Upper lobe of right lung (tissue), 1 donor: ENCODE results near the gene COPS7A. TPM values are rescaled to one million over a fixed set of nuclear protein-coding genes. Genes with fewer than 3 reads are reported as not detected.
A peak's percentile ranks its signal among the peaks of the same experiment; 100 is the strongest.

Experiments used
- ATAC-seq: fragments of 200-7000 bp; cut with Tn5 transposase; one replicate; pipeline ENCODE4 v1.9.1; 2020; ENCODE audit warnings: mild to moderate bottlenecking, moderate library complexity
- DNase-seq: peaks from one replicate; pipeline ENCODE4 v3.0.0-alpha.2; 2020
- H3K27ac ChIP-seq: fragments of 200-600 bp; one replicate; pipeline ENCODE4 v1.8.0; 2022
- H3K27me3 ChIP-seq: fragments of 200-600 bp; one replicate; pipeline ENCODE4 v1.8.0; 2022; ENCODE audit warnings: mild to moderate bottlenecking
- H3K36me3 ChIP-seq: fragments of 200-600 bp; one replicate; pipeline ENCODE4 v1.8.0; 2022
- H3K4me1 ChIP-seq: fragments of 200-600 bp; one replicate; pipeline ENCODE4 v1.8.0; 2022
- H3K4me3 ChIP-seq: fragments of 200-600 bp; one replicate; pipeline ENCODE4 v1.8.0; 2022; ENCODE audit warnings: mild to moderate bottlenecking
- H3K9me3 ChIP-seq: fragments of 200-600 bp; one replicate; pipeline ENCODE4 v1.8.0; 2022
- intact Hi-C: fragments of 100-400 bp; cut with DNase I; formaldehyde crosslinking; loops from one replicate; pipeline ENCODE4 v1.11.0; 2022
- total RNA-seq: library from RNA; stranded (reverse); fragmentation: NEBNext Ultra II Directional; extraction: Animal tissue kit (Norgen Biotek cat#: 25700); gene quantifications from one replicate; pipeline ENCODE4 v1.2.1, GENCODE V29; 2021
- TF ChIP-seq, protein P1 (sequence below): fragments of 200-600 bp; IDR thresholded peaks from one replicate; pipeline ENCODE4 v1.8.0; 2022; ENCODE audit warnings: antibody characterized with exemption
- donor health status: DM: no; HTN: yes; CAD: no; lungs with severe emphysema.

Gene COPS7A
- total RNA-seq, 1 donor from 2014 or later, result 57.9 TPM

DNA sequence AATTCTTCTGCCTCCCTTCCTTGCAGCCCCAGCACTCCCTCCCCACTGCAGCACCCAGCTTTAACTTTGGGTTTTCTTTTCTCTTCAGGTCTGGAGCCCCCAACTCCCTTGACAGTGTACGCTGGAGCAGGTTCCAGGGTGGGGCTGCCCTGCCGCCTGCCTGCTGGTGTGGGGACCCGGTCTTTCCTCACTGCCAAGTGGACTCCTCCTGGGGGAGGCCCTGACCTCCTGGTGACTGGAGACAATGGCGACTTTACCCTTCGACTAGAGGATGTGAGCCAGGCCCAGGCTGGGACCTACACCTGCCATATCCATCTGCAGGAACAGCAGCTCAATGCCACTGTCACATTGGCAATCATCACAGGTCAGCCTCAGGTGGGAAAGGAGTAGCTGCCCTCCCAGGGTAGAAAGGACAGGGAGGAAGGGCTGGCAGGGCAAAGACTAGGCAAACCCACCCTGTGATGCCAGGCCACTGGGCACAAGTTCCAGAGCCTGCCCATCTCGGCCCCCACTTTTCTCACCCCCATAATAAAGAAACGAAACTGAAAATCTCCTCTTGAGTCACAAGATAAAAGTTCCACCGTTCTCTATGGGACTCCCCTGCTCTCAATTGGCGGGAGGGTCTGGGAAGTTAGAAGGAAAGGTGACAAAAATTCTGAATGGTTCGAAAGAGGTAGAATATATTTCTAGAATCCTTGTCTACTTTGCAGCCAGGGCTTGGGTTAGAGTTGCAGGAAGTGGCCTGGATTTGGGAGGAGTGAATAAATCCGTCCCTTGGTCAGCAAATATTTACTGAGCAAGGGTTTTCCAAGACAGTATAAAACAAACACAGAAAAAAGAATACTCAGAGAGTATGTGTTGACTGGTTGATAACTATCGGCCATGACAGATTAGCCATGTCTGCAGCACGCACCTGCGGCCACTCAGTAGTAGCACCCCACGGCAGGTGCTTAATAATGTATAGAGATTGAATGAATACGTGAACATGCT lies 51.6 kb downstream of the COPS7A start:
- no peak overlapping the region for H3K4me3 ChIP-seq
- TF ChIP-seq, protein P1, sequence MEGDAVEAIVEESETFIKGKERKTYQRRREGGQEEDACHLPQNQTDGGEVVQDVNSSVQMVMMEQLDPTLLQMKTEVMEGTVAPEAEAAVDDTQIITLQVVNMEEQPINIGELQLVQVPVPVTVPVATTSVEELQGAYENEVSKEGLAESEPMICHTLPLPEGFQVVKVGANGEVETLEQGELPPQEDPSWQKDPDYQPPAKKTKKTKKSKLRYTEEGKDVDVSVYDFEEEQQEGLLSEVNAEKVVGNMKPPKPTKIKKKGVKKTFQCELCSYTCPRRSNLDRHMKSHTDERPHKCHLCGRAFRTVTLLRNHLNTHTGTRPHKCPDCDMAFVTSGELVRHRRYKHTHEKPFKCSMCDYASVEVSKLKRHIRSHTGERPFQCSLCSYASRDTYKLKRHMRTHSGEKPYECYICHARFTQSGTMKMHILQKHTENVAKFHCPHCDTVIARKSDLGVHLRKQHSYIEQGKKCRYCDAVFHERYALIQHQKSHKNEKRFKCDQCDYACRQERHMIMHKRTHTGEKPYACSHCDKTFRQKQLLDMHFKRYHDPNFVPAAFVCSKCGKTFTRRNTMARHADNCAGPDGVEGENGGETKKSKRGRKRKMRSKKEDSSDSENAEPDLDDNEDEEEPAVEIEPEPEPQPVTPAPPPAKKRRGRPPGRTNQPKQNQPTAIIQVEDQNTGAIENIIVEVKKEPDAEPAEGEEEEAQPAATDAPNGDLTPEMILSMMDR, result no peak
- DNase-seq (no peak), ATAC-seq (no peak)
- peaks cover 8% of the 10 kb centered on the region for H3K36me3 ChIP-seq
- H3K27ac ChIP-seq, result no peak overlapping the region
- peaks cover 27% of the 10 kb centered on the region for H3K4me1 ChIP-seq
- no peaks in the 10 kb centered on the region for H3K9me3 ChIP-seq
- intact Hi-C loops, result no loop called here
- H3K27me3 ChIP-seq, result no peaks in the 10 kb centered on the region

DNA sequence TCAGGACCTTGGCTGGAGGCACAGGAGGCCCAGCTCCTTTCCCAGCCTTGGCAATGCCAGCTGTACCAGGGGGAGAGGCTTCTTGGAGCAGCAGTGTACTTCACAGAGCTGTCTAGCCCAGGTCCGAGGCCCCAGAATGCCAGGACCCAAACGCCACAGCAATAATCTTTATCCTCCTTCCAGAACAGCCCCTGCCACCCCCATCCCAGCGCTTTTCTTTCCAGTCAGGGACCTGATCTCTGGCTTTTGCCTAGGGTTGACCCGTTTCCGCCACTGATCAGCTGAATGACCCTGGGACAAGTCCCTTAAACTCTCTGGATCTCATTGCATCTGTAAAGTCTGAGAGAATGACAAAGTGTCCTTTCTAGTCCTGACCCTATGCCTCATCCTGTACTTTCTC lies 53.5 kb downstream of the COPS7A start:
- Histone ChIP-seq H3K36me3 (no peaks in the 10 kb centered on the region), H3K9me3 (no peaks in the 10 kb centered on the region), H3K27me3 (no peaks in the 10 kb centered on the region), H3K4me1 (peaks cover 10% of the 10 kb centered on the region), H3K27ac (no peak overlapping the region), H3K4me3 (no peak overlapping the region)
- no peak for ATAC-seq
- intact Hi-C loops, result no loop called here
- no peak for DNase-seq
- TF ChIP-seq, protein P1, result no peak

DNA sequence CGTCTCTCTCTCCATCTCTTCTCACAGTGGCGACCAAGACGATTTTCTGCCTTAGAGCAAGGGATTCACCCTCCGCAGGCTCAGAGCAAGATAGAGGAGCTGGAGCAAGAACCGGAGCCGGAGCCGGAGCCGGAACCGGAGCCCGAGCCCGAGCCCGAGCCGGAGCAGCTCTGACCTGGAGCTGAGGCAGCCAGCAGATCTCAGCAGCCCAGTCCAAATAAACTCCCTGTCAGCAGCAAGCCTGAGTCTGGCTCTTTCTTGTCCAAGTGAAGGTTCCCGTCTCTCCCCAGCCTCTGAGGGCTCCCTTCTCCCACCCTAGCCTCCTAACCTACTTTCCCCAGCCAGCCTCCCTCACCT lies 54.3 kb downstream of the COPS7A start:
- TF ChIP-seq, protein P1, result no peak

DNA sequence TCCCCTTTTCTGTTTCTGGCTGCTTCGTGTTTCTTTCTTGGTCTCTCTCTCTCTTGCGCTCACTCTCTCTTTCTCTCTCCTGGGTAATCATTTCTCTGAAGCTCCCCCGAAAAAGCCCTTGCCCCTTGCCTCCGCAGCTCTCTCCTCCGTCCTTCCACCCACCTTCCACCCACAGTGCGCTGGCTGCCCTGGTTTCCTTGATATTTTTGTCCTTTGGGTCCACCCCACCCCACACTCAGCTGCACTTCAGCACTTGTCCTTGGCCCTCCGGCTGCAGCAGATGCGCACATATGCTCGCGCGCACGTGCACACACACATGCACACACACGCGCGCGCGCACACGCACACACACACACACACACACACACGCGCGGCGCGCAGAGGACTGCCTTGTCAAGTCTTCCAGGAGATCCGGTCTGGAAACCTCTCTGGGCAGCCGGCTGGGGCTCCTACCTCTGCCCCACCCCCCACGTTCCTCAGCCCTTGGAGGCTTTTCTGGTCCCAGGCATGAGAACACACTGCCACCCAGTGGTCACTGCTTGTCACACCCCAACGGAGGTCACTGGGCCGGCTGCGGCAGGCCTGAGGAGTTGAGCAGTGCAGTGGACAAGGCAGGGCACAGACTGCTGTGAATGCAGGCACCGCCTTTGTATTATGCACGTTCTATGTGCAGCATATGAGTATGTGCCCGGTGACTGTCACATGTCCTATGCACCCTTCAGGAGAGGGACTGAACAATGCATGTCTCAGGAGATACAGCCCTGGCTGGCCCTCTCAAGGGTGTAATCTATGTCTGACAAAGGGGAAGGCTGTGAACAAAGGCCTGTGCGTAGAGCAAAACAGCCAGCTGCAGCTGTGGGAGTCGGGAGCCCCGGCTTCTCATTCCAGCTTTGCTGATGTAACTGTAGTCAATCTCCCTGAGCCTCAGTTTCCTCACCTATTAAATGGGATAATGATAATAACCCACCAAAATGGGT lies 55.0 kb downstream of the COPS7A start:
- intact Hi-C loops, result no loop called here
- peak; percentile 95 for DNase-seq

More for the DNA sequence above, 54.3 kb downstream of the COPS7A start:
- no peaks in the 10 kb centered on the region for H3K27me3 ChIP-seq
- peak overlapping the region; percentile 52 for H3K27ac ChIP-seq
- ATAC-seq, result no peak
- no peaks in the 10 kb centered on the region for H3K36me3 ChIP-seq
- intact Hi-C loops, result no loop called here
- no peak for DNase-seq
- peak overlapping the region; percentile 42 for H3K4me3 ChIP-seq
- peaks cover 10% of the 10 kb centered on the region for H3K4me1 ChIP-seq
- H3K9me3 ChIP-seq, result no peaks in the 10 kb centered on the region

More for the DNA sequence above, 55.0 kb downstream of the COPS7A start:
- peak; percentile 99 for ATAC-seq
- Histone ChIP-seq H3K4me3 (peak overlapping the region; percentile 42), H3K4me1 (peaks cover 10% of the 10 kb centered on the region), H3K27me3 (no peaks in the 10 kb centered on the region), H3K27ac (peak overlapping the region; percentile 52), H3K36me3 (no peaks in the 10 kb centered on the region), H3K9me3 (no peaks in the 10 kb centered on the region)
- TF ChIP-seq, protein P1, result peak; percentile 95
